ENCODE results near the gene ITPA.
"Not testable (repeated sequence)": the region's sequence is repeated elsewhere in the genome, so short reads cannot be mapped to it uniquely, and the experiment has no call there.

Gene ITPA

DNA sequence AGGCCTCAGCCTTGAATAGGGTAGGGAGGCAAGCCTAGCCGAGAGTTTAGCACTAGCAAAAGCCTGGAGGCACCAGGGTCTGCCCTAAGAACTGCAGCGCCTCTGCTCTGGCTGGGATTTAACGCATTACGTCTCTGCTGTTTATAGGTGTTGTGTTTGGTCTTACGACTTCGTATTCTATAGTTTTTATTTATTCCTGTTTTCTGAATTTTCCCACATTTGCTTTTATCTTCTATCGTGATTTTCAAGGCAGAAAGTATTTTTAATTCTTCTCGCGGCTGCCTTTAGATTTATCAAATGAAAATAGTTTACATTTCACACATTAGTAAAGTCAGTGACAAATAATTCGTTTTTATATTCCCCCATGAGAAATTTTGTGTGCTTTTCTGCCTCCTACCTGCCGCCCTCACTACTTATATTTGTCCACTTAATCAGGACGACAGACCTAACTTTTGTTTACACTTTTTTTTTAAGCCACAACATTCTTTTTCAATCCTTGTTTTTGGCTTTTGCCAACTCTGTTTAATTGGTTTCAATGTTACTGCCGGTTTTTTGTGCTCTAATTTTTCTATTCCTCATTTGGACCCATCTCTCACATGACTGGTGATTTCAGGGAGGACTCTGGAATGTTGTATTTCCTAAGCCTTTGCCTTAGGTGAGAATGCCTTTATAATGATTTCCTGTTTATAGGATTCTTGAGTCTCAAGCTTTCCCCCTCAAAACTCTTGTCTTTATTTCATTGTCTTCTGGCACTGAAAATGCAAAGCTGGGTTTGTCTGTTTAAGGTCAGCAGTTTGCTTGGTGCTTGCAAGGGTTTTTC is 34.6 kb upstream of the ITPA start:
- peak overlapping the region; percentile 90 to 94 for H3K4me3 ChIP-seq (replicated peaks in 1 of 2; ENCODE audit: low read depth in 2 of 2, low read length in 2 of 2)
- DNase-seq (ENCODE audit: low read depth in 2 of 2), result peak in 1 of 2 donors; percentile 57
- TF ChIP-seq, protein P1, sequence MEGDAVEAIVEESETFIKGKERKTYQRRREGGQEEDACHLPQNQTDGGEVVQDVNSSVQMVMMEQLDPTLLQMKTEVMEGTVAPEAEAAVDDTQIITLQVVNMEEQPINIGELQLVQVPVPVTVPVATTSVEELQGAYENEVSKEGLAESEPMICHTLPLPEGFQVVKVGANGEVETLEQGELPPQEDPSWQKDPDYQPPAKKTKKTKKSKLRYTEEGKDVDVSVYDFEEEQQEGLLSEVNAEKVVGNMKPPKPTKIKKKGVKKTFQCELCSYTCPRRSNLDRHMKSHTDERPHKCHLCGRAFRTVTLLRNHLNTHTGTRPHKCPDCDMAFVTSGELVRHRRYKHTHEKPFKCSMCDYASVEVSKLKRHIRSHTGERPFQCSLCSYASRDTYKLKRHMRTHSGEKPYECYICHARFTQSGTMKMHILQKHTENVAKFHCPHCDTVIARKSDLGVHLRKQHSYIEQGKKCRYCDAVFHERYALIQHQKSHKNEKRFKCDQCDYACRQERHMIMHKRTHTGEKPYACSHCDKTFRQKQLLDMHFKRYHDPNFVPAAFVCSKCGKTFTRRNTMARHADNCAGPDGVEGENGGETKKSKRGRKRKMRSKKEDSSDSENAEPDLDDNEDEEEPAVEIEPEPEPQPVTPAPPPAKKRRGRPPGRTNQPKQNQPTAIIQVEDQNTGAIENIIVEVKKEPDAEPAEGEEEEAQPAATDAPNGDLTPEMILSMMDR (IDR thresholded peaks at IDR 0.05; ENCODE audit: low read depth, low read length), result peak; percentile 2

DNA sequence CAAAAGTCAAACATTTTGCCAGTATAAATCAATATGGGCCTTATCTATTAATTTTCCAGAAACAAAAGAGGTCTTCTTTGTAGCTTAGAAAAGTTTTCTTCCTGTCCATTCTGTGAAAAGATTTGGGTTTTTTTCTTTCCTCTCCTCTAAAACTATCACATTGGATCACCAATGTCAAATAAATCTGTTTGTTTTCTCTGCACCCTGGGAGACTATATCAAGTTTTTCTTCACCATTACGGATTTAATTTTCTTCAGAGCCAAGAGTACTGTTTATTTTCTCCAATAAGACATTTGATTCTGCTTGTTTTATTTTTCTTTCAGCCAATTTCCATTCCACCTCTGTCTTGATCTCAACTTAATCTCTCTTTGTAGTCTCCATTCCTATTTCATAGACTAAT is 34.0 kb upstream of the ITPA start:
- TF ChIP-seq, protein P1 (IDR thresholded peaks at IDR 0.05; ENCODE audit: low read depth, low read length), result no peak
- H3K4me3 ChIP-seq (replicated peaks in 1 of 2; ENCODE audit: low read depth in 2 of 2, low read length in 2 of 2), result peak overlapping the region in 1 of 2 donors; percentile 94

DNA sequence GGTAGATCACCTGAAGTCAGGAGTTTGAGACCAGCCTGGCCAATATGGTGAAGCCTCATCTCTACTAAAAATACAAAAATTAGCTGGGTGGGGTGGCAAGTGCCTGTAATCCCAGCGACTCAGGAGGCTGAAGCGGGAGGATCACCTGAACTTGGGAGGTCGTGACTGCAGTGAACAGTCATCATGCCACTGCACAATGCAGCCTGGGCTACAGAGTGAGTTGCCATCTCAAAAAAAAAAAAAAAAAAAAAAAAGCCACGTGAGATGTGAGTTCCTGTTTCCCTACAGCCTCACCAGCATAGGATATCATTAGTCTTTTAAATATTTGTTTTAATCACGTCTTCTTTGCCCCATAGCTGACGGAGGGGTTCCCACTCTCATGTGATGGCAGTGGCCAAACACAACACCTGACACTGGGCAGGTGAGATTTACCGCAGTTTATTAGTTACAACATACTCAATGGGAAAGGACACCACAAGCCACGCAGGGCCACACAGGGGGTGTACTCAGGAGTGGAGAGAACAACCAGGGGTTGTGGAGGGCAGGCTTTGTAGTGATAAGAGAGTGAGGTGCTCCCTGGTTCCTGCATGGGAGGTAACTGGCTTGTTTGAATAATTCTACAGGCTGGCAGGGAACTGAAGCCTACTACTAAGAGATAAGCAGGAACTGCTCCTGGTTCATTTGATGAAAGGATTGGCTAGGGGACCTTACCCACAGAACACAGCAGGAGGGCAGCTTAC is 31.4 kb upstream of the ITPA start:
- H3K4me3 ChIP-seq (replicated peaks in 1 of 2; ENCODE audit: low read depth in 2 of 2, low read length in 2 of 2), result no peak overlapping the region
- TF ChIP-seq, protein P1 (IDR thresholded peaks at IDR 0.05; ENCODE audit: low read depth, low read length), result no peak
- DNase-seq (ENCODE audit: low read depth in 2 of 2), result no peak

More for the DNA sequence above, 34.0 kb upstream of the ITPA start:
- no peak for DNase-seq (ENCODE audit: low read depth in 2 of 2)

DNA sequence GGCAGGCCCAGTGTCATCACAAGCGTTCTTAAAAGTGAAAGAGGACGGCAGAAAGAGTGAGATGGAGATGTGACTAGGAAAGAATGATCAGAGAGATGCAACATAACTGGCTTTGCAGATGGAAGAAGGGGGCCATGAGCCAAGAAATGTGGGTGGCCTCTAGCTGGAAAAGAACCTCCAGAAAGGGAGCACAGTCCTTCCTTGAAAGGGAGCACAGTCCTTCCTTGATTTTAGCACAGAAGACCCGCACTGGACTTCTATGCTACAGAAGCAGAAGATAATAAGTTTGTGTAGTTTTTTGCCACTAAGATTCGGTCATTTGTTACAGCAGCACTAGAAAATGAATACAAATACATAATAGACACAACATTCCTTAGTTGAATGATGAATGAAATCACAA is 29.0 kb upstream of the ITPA start:
- TF ChIP-seq, protein P1 (IDR thresholded peaks at IDR 0.05; ENCODE audit: low read depth, low read length), result no peak

DNA sequence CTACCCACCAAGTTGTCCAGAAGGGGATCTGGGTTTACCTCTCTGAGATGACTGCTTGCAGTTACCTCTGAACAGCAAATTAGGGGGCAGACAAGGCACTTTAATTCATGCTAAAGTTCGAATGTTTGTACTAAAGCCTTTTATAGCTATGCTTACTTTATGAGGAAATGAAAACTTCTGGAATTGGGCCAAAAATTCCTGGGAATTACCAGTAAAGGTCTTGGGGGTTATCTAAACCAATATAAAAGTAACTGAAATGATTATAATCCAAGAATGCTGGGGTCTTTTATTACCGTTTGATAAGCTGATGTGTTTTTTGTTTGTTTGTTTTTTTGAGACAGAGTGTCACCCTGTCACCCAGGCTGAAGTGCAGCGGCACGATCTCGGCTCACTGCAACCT is 28.0 kb upstream of the ITPA start:
- H3K4me3 ChIP-seq (replicated peaks in 1 of 2; ENCODE audit: low read depth in 2 of 2, low read length in 2 of 2), result no peak overlapping the region
- TF ChIP-seq, protein P1 (IDR thresholded peaks at IDR 0.05; ENCODE audit: low read depth, low read length), result no peak
- DNase-seq (ENCODE audit: low read depth in 2 of 2), result no peak

More for the DNA sequence above, 29.0 kb upstream of the ITPA start:
- DNase-seq (ENCODE audit: low read depth in 2 of 2), result no peak
- H3K4me3 ChIP-seq (replicated peaks in 1 of 2; ENCODE audit: low read depth in 2 of 2, low read length in 2 of 2), result no peak overlapping the region

DNA sequence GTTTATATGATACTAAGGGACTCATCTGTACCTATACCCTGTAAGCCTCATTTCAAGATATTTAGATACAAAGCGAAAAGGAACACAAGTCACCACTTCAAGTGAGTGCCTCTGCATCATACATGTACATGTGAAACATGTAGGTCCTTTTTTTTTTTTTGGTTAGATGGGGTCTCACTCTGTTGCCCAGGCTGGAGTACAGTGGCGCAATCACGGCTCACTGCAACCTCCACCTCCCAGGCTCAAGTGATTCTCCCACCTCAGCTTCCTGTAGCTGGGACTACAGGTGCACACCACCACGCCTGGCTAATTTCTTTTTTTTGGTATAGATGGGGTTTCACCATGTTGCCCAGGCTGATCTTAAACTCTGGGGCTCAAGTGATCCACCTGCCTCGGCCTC is 26.9 kb upstream of the ITPA start:
- DNase-seq (ENCODE audit: low read depth in 2 of 2); H3K4me3 ChIP-seq (replicated peaks in 1 of 2; ENCODE audit: low read depth in 2 of 2, low read length in 2 of 2): not testable (repeated sequence)

DNA sequence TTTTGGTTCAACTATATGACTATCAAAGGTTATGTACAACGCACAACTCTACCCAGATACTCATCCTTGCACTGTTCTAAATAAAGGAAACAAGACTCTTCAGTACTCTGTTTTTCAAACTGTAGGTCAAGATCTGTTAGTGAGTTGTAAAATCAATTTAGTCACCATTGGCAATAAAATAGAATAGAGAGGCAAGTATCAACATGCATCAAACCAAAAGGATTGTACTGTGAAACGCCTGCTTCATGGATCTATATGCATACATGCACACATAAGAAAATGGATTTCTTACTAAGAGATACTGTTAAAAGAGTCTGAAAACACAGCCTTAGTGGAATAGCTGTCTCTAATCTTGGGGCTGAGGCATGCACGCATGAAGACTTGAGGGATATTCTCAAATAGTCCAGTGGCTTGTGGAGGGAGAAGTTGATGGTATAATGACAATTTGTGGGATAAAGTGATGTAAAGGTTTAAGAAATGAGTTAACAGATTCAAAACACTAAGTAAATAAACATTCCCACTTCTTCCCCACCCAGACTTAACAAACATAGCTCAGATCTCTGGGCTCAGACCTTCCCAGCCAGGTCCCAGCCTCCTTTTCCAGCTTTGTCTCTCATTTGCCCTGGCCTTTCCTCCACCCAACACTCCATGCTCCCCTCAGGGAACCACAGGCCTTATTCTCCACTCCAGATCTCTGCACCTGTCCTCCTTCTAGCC is 25.2 kb upstream of the ITPA start:
- H3K4me3 ChIP-seq (replicated peaks in 1 of 2; ENCODE audit: low read depth in 2 of 2, low read length in 2 of 2), result no peak overlapping the region
- DNase-seq (ENCODE audit: low read depth in 2 of 2), result no peak
- TF ChIP-seq, protein P1 (IDR thresholded peaks at IDR 0.05; ENCODE audit: low read depth, low read length), result no peak

DNA sequence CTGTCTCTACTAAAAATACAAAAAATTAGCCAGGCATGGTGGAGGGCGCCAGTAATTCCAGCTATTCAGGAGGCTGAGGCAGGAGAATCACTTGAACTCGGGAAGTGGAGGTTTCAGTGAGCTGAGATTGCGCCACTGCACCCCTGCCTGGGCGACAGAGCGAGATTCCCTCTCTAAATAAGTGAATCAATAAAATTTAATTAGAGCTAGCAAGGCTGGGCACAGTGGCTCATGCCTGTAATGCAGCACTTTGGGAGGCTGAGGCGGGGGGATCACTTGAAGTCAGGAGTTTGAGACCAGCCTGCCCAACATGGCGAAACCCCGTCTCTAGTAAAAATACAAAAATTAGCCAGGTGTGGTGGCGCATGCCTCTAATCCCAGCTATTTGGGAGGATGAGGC is 21.4 kb upstream of the ITPA start:
- not testable (repeated sequence) for DNase-seq (ENCODE audit: low read depth in 2 of 2); H3K4me3 ChIP-seq (replicated peaks in 1 of 2; ENCODE audit: low read depth in 2 of 2, low read length in 2 of 2)

All from cardiac fibroblast (primary cell).